Measurements from ENCODE around the gene CCDC197.

Gene CCDC197

GRCh38 chr14:94045563-94046345 lies 48.7 kb downstream of the CCDC197 start:
- Histone ChIP-seq H3K9me3 (ENCODE audit: control insufficient read depth, low read length) (no peaks in the 10 kb centered on the region), H3K27ac (ENCODE audit: low read depth, low read length, severe bottlenecking) (no peak overlapping the region), H3K4me1 (ENCODE audit: control insufficient read depth, insufficient read depth, low read length, poor library complexity, severe bottlenecking) (no peaks in the 10 kb centered on the region), H3K4me3 (ENCODE audit: extremely low read depth, insufficient read depth, low read length, poor library complexity, severe bottlenecking) (no peak overlapping the region), H3K36me3 (ENCODE audit: control insufficient read depth, insufficient read depth, low read length) (peaks cover 62% of the 10 kb centered on the region)
- WGBS, 2 experiments (ENCODE audit: insufficient coverage in 2 of 2): 97 to 99% methylated on average over 17 to 19 of the region's 19 CpGs

GRCh38 chr14:94046696-94047250 lies 49.7 kb downstream of the CCDC197 start:
- no peak overlapping the region for H3K4me3 ChIP-seq (ENCODE audit: extremely low read depth, insufficient read depth, low read length, poor library complexity, severe bottlenecking)
- H3K4me1 ChIP-seq (ENCODE audit: control insufficient read depth, insufficient read depth, low read length, poor library complexity, severe bottlenecking): no peaks in the 10 kb centered on the region
- WGBS, 2 experiments (ENCODE audit: insufficient coverage in 2 of 2): 93 to 100% methylated on average over 4 of the region's 7 CpGs
- no peak overlapping the region for H3K27ac ChIP-seq (ENCODE audit: low read depth, low read length, severe bottlenecking)
- no peaks in the 10 kb centered on the region for H3K9me3 ChIP-seq (ENCODE audit: control insufficient read depth, low read length)
- peaks cover 72% of the 10 kb centered on the region for H3K36me3 ChIP-seq (ENCODE audit: control insufficient read depth, insufficient read depth, low read length)

- H3K36me3 ChIP-seq (ENCODE audit: control insufficient read depth, insufficient read depth, low read length): peaks cover 79% of the 10 kb centered on the region
- H3K27ac ChIP-seq (ENCODE audit: low read depth, low read length, severe bottlenecking): no peak overlapping the region
- WGBS, 2 experiments (ENCODE audit: insufficient coverage in 2 of 2): 94 to 100% methylated on average over 3 of the region's 3 CpGs
- no peaks in the 10 kb centered on the region for H3K9me3 ChIP-seq (ENCODE audit: control insufficient read depth, low read length)
- H3K4me1 ChIP-seq (ENCODE audit: control insufficient read depth, insufficient read depth, low read length, poor library complexity, severe bottlenecking): no peaks in the 10 kb centered on the region
- H3K4me3 ChIP-seq (ENCODE audit: extremely low read depth, insufficient read depth, low read length, poor library complexity, severe bottlenecking): no peak overlapping the region
These were observed 50.5 kb downstream of the CCDC197 start for GRCh38 chr14:94047581-94047980.

- Histone ChIP-seq H3K9me3 (ENCODE audit: control insufficient read depth, low read length) (no peaks in the 10 kb centered on the region), H3K4me3 (ENCODE audit: extremely low read depth, insufficient read depth, low read length, poor library complexity, severe bottlenecking) (no peak overlapping the region), H3K4me1 (ENCODE audit: control insufficient read depth, insufficient read depth, low read length, poor library complexity, severe bottlenecking) (no peaks in the 10 kb centered on the region), H3K36me3 (ENCODE audit: control insufficient read depth, insufficient read depth, low read length) (peaks cover 92% of the 10 kb centered on the region), H3K27ac (ENCODE audit: low read depth, low read length, severe bottlenecking) (no peak overlapping the region)
- WGBS, 2 experiments (ENCODE audit: insufficient coverage in 2 of 2): 95 to 100% methylated on average over 4 to 8 of the region's 10 CpGs
These were observed 51.9 kb downstream of the CCDC197 start for GRCh38 chr14:94048691-94049624.

- Histone ChIP-seq H3K36me3 (ENCODE audit: control insufficient read depth, insufficient read depth, low read length) (peaks cover 93% of the 10 kb centered on the region), H3K9me3 (ENCODE audit: control insufficient read depth, low read length) (no peaks in the 10 kb centered on the region), H3K4me1 (ENCODE audit: control insufficient read depth, insufficient read depth, low read length, poor library complexity, severe bottlenecking) (no peaks in the 10 kb centered on the region), H3K4me3 (ENCODE audit: extremely low read depth, insufficient read depth, low read length, poor library complexity, severe bottlenecking) (no peak overlapping the region), H3K27ac (ENCODE audit: low read depth, low read length, severe bottlenecking) (no peak overlapping the region)
- 100% methylated on average over 1 of the region's 2 CpGs for WGBS, 2 experiments (ENCODE audit: insufficient coverage in 2 of 2)
These were observed 52.5 kb downstream of the CCDC197 start for GRCh38 chr14:94049625-94050023.

GRCh38 chr14:94050231-94050880 lies 53.3 kb downstream of the CCDC197 start:
- Histone ChIP-seq H3K36me3 (ENCODE audit: control insufficient read depth, insufficient read depth, low read length) (peaks cover 95% of the 10 kb centered on the region), H3K27ac (ENCODE audit: low read depth, low read length, severe bottlenecking) (no peak overlapping the region), H3K9me3 (ENCODE audit: control insufficient read depth, low read length) (no peaks in the 10 kb centered on the region), H3K4me1 (ENCODE audit: control insufficient read depth, insufficient read depth, low read length, poor library complexity, severe bottlenecking) (no peaks in the 10 kb centered on the region), H3K4me3 (ENCODE audit: extremely low read depth, insufficient read depth, low read length, poor library complexity, severe bottlenecking) (no peak overlapping the region)
- 98 to 99% methylated on average over 4 to 5 of the region's 6 CpGs for WGBS, 2 experiments (ENCODE audit: insufficient coverage in 2 of 2)

GRCh38 chr14:94051115-94051514 lies 54.0 kb downstream of the CCDC197 start:
- Histone ChIP-seq H3K36me3 (ENCODE audit: control insufficient read depth, insufficient read depth, low read length) (peaks cover 96% of the 10 kb centered on the region), H3K9me3 (ENCODE audit: control insufficient read depth, low read length) (no peaks in the 10 kb centered on the region), H3K27ac (ENCODE audit: low read depth, low read length, severe bottlenecking) (no peak overlapping the region), H3K4me3 (ENCODE audit: extremely low read depth, insufficient read depth, low read length, poor library complexity, severe bottlenecking) (no peak overlapping the region), H3K4me1 (ENCODE audit: control insufficient read depth, insufficient read depth, low read length, poor library complexity, severe bottlenecking) (no peaks in the 10 kb centered on the region)
- WGBS, 2 experiments (ENCODE audit: insufficient coverage in 2 of 2): 80 to 89% methylated on average over 8 to 9 of the region's 9 CpGs

GRCh38 chr14:94051779-94052178 lies 54.7 kb downstream of the CCDC197 start:
- 85 to 100% methylated on average over 1 to 3 of the region's 3 CpGs for WGBS, 2 experiments (ENCODE audit: insufficient coverage in 2 of 2)
- H3K9me3 ChIP-seq (ENCODE audit: control insufficient read depth, low read length): no peaks in the 10 kb centered on the region
- H3K36me3 ChIP-seq (ENCODE audit: control insufficient read depth, insufficient read depth, low read length): peaks cover 97% of the 10 kb centered on the region
- H3K4me1 ChIP-seq (ENCODE audit: control insufficient read depth, insufficient read depth, low read length, poor library complexity, severe bottlenecking): no peaks in the 10 kb centered on the region
- no peak overlapping the region for H3K4me3 ChIP-seq (ENCODE audit: extremely low read depth, insufficient read depth, low read length, poor library complexity, severe bottlenecking)
- no peak overlapping the region for H3K27ac ChIP-seq (ENCODE audit: low read depth, low read length, severe bottlenecking)

- Histone ChIP-seq H3K9me3 (ENCODE audit: control insufficient read depth, low read length) (no peaks in the 10 kb centered on the region), H3K36me3 (ENCODE audit: control insufficient read depth, insufficient read depth, low read length) (peaks cover 97% of the 10 kb centered on the region), H3K27ac (ENCODE audit: low read depth, low read length, severe bottlenecking) (no peak overlapping the region), H3K4me3 (ENCODE audit: extremely low read depth, insufficient read depth, low read length, poor library complexity, severe bottlenecking) (no peak overlapping the region), H3K4me1 (ENCODE audit: control insufficient read depth, insufficient read depth, low read length, poor library complexity, severe bottlenecking) (no peaks in the 10 kb centered on the region)
- WGBS, 2 experiments (ENCODE audit: insufficient coverage in 2 of 2): 91 to 92% methylated on average over 1 of the region's 1 CpG
These were observed 55.1 kb downstream of the CCDC197 start for GRCh38 chr14:94052199-94052598.

GRCh38 chr14:94052662-94053061 lies 55.6 kb downstream of the CCDC197 start:
- H3K27ac ChIP-seq (ENCODE audit: low read depth, low read length, severe bottlenecking): no peak overlapping the region
- no peaks in the 10 kb centered on the region for H3K9me3 ChIP-seq (ENCODE audit: control insufficient read depth, low read length)
- 93 to 100% methylated on average over 1 to 2 of the region's 4 CpGs for WGBS, 2 experiments (ENCODE audit: insufficient coverage in 2 of 2)
- peaks cover 97% of the 10 kb centered on the region for H3K36me3 ChIP-seq (ENCODE audit: control insufficient read depth, insufficient read depth, low read length)
- no peak overlapping the region for H3K4me3 ChIP-seq (ENCODE audit: extremely low read depth, insufficient read depth, low read length, poor library complexity, severe bottlenecking)
- H3K4me1 ChIP-seq (ENCODE audit: control insufficient read depth, insufficient read depth, low read length, poor library complexity, severe bottlenecking): no peaks in the 10 kb centered on the region

All from mesodermal cell (in vitro differentiated cells).